Skeletal muscle satellite cell (primary cell): Measurements from ENCODE around the gene CLK2.
A peak's percentile ranks its signal among the peaks of the same experiment; 100 is the strongest.
"Not testable (repeated sequence)": the region's sequence is repeated elsewhere in the genome, so short reads cannot be mapped to it uniquely, and the experiment has no call there.

Experiments used
- H3K27me3 ChIP-seq: 2 replicates; pipeline ENCODE4 v1.7.0; 2013; ENCODE audit warnings: low read length; ENCODE audit not compliant: control insufficient read depth, insufficient read depth
- H3K36me3 ChIP-seq: 2 replicates; pipeline ENCODE4 v1.7.0; 2013; ENCODE audit warnings: mild to moderate bottlenecking, control low read depth, low read length; ENCODE audit not compliant: insufficient read depth
- H3K4me1 ChIP-seq: 2 replicates; pipeline ENCODE4 v1.7.0; 2013; ENCODE audit warnings: low read length; ENCODE audit not compliant: control insufficient read depth, insufficient read depth
- H3K4me2 ChIP-seq: 2 replicates; pipeline ENCODE4 v1.7.0; 2013; ENCODE audit warnings: mild to moderate bottlenecking, low read length
- H3K4me3 ChIP-seq: 2 replicates; pipeline ENCODE4 v1.7.0; 2013; ENCODE audit warnings: low read length
- H3K9ac ChIP-seq: 2 replicates; pipeline ENCODE4 v1.7.0; 2013; ENCODE audit warnings: mild to moderate bottlenecking, low read depth, low read length, moderate library complexity
- H3K9me3 ChIP-seq: replicated peaks from 2 replicates; pipeline ENCODE4 v1.7.0; 2013; ENCODE audit warnings: mild to moderate bottlenecking, control low read depth, low read length

CLK2 gene

GRCh38 chr1:155295183-155295941, 22.1 kb upstream of the CLK2 start:
- H3K36me3 ChIP-seq = no peaks in the 10 kb centered on the region
- H3K4me3 ChIP-seq = no peak overlapping the region
- H3K9me3 ChIP-seq = no peaks in the 10 kb centered on the region
- H3K4me2 ChIP-seq = peak overlapping the region; percentile 71
- no peak overlapping the region for H3K9ac ChIP-seq
- peaks cover 53% of the 10 kb centered on the region for H3K27me3 ChIP-seq
- H3K4me1 ChIP-seq = peaks cover 10% of the 10 kb centered on the region

- peaks cover 10% of the 10 kb centered on the region for H3K4me1 ChIP-seq
- no peaks in the 10 kb centered on the region for H3K9me3 ChIP-seq
- peak overlapping the region; percentile 71 for H3K4me2 ChIP-seq
- H3K36me3 ChIP-seq = no peaks in the 10 kb centered on the region
- peaks cover 53% of the 10 kb centered on the region for H3K27me3 ChIP-seq
- H3K9ac ChIP-seq = no peak overlapping the region
- no peak overlapping the region for H3K4me3 ChIP-seq
Observed at GRCh38 chr1:155294520-155295182, 21.3 kb upstream of the CLK2 start.

GRCh38 chr1:155293086-155293749, 19.9 kb upstream of the CLK2 start:
- H3K9me3 ChIP-seq = no peaks in the 10 kb centered on the region

DNA sequence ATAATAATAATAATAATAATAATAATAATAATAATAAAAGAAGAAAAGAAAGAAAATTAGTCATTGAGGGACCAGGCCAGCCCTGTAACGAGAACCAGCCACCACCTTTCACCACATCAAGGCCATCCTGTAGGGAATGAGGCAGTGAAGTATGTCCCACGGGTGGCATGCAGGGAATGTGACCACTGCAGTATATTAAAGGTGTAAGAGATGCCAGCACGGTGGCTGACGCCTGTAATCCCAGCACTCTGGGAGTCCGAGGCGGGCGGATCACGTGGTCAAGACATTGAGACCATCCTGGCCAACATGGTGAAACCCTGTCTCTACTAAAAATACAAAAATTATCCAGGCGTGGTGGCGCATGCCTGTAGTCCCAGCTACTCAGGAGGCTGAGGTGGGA, 17.7 kb upstream of the CLK2 start:
- not testable (repeated sequence) for H3K4me2 ChIP-seq, H3K4me3 ChIP-seq, H3K9me3 ChIP-seq, H3K36me3 ChIP-seq, H3K9ac ChIP-seq
- peaks cover 10% of the 10 kb centered on the region for H3K4me1 ChIP-seq
- H3K27me3 ChIP-seq = peaks cover 39% of the 10 kb centered on the region

More at GRCh38 chr1:155293086-155293749, 19.9 kb upstream of the CLK2 start:
- H3K27me3 ChIP-seq = peaks cover 53% of the 10 kb centered on the region
- H3K4me3 ChIP-seq = no peak overlapping the region
- no peak overlapping the region for H3K9ac ChIP-seq
- peaks cover 10% of the 10 kb centered on the region for H3K4me1 ChIP-seq
- no peaks in the 10 kb centered on the region for H3K36me3 ChIP-seq
- no peak overlapping the region for H3K4me2 ChIP-seq

DNA sequence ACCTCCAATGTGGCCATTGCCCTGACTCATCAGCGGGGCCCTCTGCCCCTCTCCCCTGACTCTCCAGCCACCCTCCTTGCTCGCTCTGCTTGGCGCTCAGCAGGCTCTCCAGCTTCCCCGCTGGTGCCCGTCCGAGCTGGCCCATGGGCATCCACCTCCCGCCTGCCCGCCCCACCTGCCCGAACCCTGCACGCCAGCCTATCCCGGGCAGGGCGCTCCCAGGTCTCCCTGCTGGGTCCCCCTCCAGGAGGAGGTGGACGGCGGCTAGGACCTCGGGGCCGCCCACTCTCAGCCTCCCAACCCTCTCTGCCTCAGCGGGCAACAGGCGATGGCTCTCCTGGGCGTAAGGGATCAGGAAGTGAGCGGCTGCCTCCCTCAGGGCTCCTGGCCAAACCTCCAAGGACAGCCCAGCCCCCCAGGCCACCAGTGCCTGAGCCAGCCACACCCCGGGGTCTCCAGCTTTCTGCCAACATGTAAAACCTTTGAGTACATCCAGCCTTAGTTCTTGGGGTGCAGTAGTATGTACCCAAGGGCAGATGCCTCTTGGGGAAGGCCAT, 14.8 kb upstream of the CLK2 start:
- Histone ChIP-seq H3K4me3 (no peak overlapping the region), H3K36me3 (no peaks in the 10 kb centered on the region), H3K27me3 (peaks cover 12% of the 10 kb centered on the region), H3K4me1 (no peaks in the 10 kb centered on the region), H3K9me3 (no peaks in the 10 kb centered on the region), H3K9ac (no peak overlapping the region), H3K4me2 (no peak overlapping the region)

GRCh38 chr1:155286544-155286943, 13.2 kb upstream of the CLK2 start:
- Histone ChIP-seq H3K4me2 (no peak overlapping the region), H3K4me3 (no peak overlapping the region), H3K9ac (no peak overlapping the region), H3K36me3 (no peaks in the 10 kb centered on the region), H3K4me1 (no peaks in the 10 kb centered on the region), H3K9me3 (no peaks in the 10 kb centered on the region), H3K27me3 (peaks cover 2% of the 10 kb centered on the region)

GRCh38 chr1:155285631-155286044, 12.3 kb upstream of the CLK2 start:
- Histone ChIP-seq H3K9me3 (no peaks in the 10 kb centered on the region), H3K4me1 (no peaks in the 10 kb centered on the region), H3K36me3 (no peaks in the 10 kb centered on the region), H3K9ac (no peak overlapping the region), H3K27me3 (no peaks in the 10 kb centered on the region), H3K4me3 (no peak overlapping the region), H3K4me2 (no peak overlapping the region)

GRCh38 chr1:155285063-155285462, 11.8 kb upstream of the CLK2 start:
- Histone ChIP-seq H3K4me1 (no peaks in the 10 kb centered on the region), H3K9me3 (no peaks in the 10 kb centered on the region), H3K4me3 (no peak overlapping the region), H3K9ac (no peak overlapping the region), H3K4me2 (no peak overlapping the region), H3K27me3 (no peaks in the 10 kb centered on the region), H3K36me3 (no peaks in the 10 kb centered on the region)

- no peaks in the 10 kb centered on the region for H3K36me3 ChIP-seq
- no peak overlapping the region for H3K4me3 ChIP-seq
- no peaks in the 10 kb centered on the region for H3K27me3 ChIP-seq
- no peaks in the 10 kb centered on the region for H3K4me1 ChIP-seq
- H3K4me2 ChIP-seq = no peak overlapping the region
- no peaks in the 10 kb centered on the region for H3K9me3 ChIP-seq
- H3K9ac ChIP-seq = no peak overlapping the region
Observed at GRCh38 chr1:155284476-155284875, 11.2 kb upstream of the CLK2 start.

DNA sequence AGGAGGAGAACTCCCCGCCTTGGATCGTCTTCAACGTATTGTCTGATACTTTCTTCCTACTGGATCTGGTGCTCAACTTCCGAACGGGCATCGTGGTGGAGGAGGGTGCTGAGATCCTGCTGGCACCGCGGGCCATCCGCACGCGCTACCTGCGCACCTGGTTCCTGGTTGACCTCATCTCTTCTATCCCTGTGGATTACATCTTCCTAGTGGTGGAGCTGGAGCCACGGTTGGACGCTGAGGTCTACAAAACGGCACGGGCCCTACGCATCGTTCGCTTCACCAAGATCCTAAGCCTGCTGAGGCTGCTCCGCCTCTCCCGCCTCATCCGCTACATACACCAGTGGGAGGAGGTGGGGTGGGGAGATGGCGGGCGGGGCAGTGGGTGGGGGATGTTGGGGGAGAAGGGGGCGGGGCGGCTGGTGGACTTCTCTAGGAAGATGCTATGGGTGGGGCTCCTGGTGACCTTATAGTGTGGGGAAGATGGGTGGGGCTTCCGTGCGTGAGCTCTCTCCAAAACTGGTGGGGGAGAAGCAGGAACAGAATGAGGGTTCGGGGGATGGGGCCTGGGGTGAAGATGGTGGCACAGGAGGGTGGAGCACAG, 9.3 kb upstream of the CLK2 start:
- no peaks in the 10 kb centered on the region for H3K27me3 ChIP-seq
- no peak overlapping the region for H3K4me3 ChIP-seq
- H3K9me3 ChIP-seq = no peaks in the 10 kb centered on the region
- H3K9ac ChIP-seq = no peak overlapping the region
- no peaks in the 10 kb centered on the region for H3K36me3 ChIP-seq
- H3K4me1 ChIP-seq = peaks cover 8% of the 10 kb centered on the region
- no peak overlapping the region for H3K4me2 ChIP-seq

DNA sequence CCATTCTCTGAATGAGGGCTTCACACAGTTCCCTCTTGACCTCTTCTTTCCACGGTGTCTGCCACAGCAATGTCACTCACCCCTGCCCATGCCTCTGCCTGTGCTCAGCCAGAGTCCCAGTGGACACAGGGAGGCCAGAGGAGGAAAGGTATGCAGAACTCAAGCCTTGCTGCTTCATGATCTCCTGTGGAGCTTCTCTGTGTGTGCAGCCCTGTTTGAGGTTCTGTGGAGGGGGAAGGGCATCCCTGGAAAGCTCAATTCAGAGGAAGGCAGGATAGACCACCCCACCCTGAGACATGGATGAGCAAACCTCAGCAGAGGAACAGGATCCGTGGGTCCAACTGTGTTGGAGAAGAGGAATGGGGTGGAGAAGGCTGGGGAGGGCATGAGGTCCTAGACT, 6.0 kb upstream of the CLK2 start:
- H3K4me2 ChIP-seq = no peak overlapping the region
- H3K4me3 ChIP-seq = no peak overlapping the region
- H3K27me3 ChIP-seq = no peaks in the 10 kb centered on the region
- H3K36me3 ChIP-seq = no peaks in the 10 kb centered on the region
- H3K9ac ChIP-seq = no peak overlapping the region
- H3K9me3 ChIP-seq = no peaks in the 10 kb centered on the region
- H3K4me1 ChIP-seq = peaks cover 12% of the 10 kb centered on the region
